OCI-LY1 (cell line): ENCODE measurements around the gene MED27.

Experiments used
- H2AFZ ChIP-seq: fragments of 200-600 bp; sonication (generic), shearing (Covaris generic); 2 replicates; pipeline ENCODE4 v1.6.0; 2014; ENCODE audit warnings: antibody characterized with exemption, mild to moderate bottlenecking, low read length
- H3F3A ChIP-seq: fragments of 200-600 bp; sonication (generic), shearing (Covaris generic); 2 replicates; pipeline ENCODE4 v1.6.0; 2014; ENCODE audit warnings: mild to moderate bottlenecking, antibody characterized with exemption, low read length, moderate library complexity; ENCODE audit not compliant: insufficient read depth
- H3K27ac ChIP-seq: fragments of 200-600 bp; sonication (generic); 2 replicates; pipeline ENCODE4 v1.5.1; 2014; ENCODE audit warnings: low read length, mixed run types, mild to moderate bottlenecking, low read depth; ENCODE audit not compliant: poor library complexity, severe bottlenecking
- H3K27me3 ChIP-seq: fragments of 200-600 bp; sonication (generic); 2 replicates; pipeline ENCODE4 v1.6.0; 2014; ENCODE audit warnings: antibody characterized with exemption, mild to moderate bottlenecking, low read length, moderate library complexity; ENCODE audit not compliant: insufficient read depth
- H3K36me3 ChIP-seq: fragments of 200-600 bp; sonication (generic); 2 replicates; pipeline ENCODE4 v1.6.1; 2014; ENCODE audit warnings: mild to moderate bottlenecking, antibody characterized with exemption, low read length, moderate library complexity, mixed read lengths; ENCODE audit not compliant: insufficient read depth
- H3K4me1 ChIP-seq: fragments of 200-600 bp; sonication (generic); 2 replicates; pipeline ENCODE4 v1.5.1; 2014; ENCODE audit warnings: mild to moderate bottlenecking, low read length, moderate library complexity; ENCODE audit not compliant: insufficient read depth, severe bottlenecking
- H3K4me2 ChIP-seq: fragments of 200-600 bp; sonication (generic), shearing (Covaris generic); 2 replicates; pipeline ENCODE4 v1.6.1; 2014; ENCODE audit warnings: low read length
- H3K4me3 ChIP-seq: fragments of 200-600 bp; sonication (generic); 2 replicates; pipeline ENCODE4 v1.5.1; 2014; ENCODE audit warnings: low read length, low read depth, mild to moderate bottlenecking, mixed read lengths; ENCODE audit not compliant: poor library complexity, severe bottlenecking
- H3K79me2 ChIP-seq: fragments of 200-600 bp; shearing (Covaris generic); 2 replicates; pipeline ENCODE4 v1.6.1; 2016; ENCODE audit warnings: mixed run types, low read length, mixed read lengths; ENCODE audit not compliant: insufficient read depth
- H3K9ac ChIP-seq: fragments of 200-600 bp; sonication (generic), shearing (Covaris generic); 2 replicates; pipeline ENCODE4 v1.6.1; 2014; ENCODE audit warnings: mild to moderate bottlenecking, low read length, mixed read lengths
- H3K9me2 ChIP-seq: fragments of 200-600 bp; sonication (generic), shearing (Covaris generic); 2 replicates; pipeline ENCODE4 v1.6.1; 2014; ENCODE audit warnings: low read depth, mild to moderate bottlenecking, low read length, mixed read lengths
- H3K9me3 ChIP-seq: fragments of 200-600 bp; shearing (Covaris generic); 2 replicates; pipeline ENCODE4 v1.6.1; 2014; ENCODE audit warnings: low read length, mixed read lengths
- H4K20me1 ChIP-seq: fragments of 200-600 bp; sonication (generic), shearing (Covaris generic); 2 replicates; pipeline ENCODE4 v1.6.0; 2016; ENCODE audit warnings: mild to moderate bottlenecking, low read length; ENCODE audit not compliant: insufficient read depth
- CTCF ChIP-seq: fragments of 200-600 bp; sonication (generic), shearing (Covaris generic); IDR thresholded peaks from 2 replicates; pipeline ENCODE4 v1.5.1; 2017; ENCODE audit warnings: mild to moderate bottlenecking, antibody characterized with exemption, low read length, moderate library complexity, mixed read lengths
- EZH2 ChIP-seq: fragments of 200-600 bp; sonication (generic), shearing (Covaris generic); IDR thresholded peaks from 2 replicates; pipeline ENCODE4 v1.8.0; 2017; ENCODE audit warnings: borderline replicate concordance, mixed run types, mild to moderate bottlenecking, antibody characterized with exemption, low read length, moderate library complexity, mixed read lengths

Gene MED27

GRCh38 chr9:131942146-131942720 is 137.4 kb downstream of the MED27 start:
- no peak overlapping the region for H2AFZ ChIP-seq
- no peaks in the 10 kb centered on the region for H3K4me1 ChIP-seq
- TF ChIP-seq CTCF (no peak), EZH2 (no peak)
- H3K36me3 ChIP-seq = no peaks in the 10 kb centered on the region
- no peak overlapping the region for H3K4me2 ChIP-seq
- H3K9me2 ChIP-seq = no peaks in the 10 kb centered on the region
- H3K4me3 ChIP-seq = no peak overlapping the region
- H3K27me3 ChIP-seq = no peaks in the 10 kb centered on the region
- no peaks in the 10 kb centered on the region for H3K79me2 ChIP-seq
- H3K9me3 ChIP-seq = no peaks in the 10 kb centered on the region
- H3F3A ChIP-seq = no peaks in the 10 kb centered on the region
- no peak overlapping the region for H3K9ac ChIP-seq
- no peak overlapping the region for H3K27ac ChIP-seq
- no peaks in the 10 kb centered on the region for H4K20me1 ChIP-seq

GRCh38 chr9:131937451-131937850 is 142.2 kb downstream of the MED27 start:
- no peak overlapping the region for H2AFZ ChIP-seq
- no peaks in the 10 kb centered on the region for H3K36me3 ChIP-seq
- H3K27me3 ChIP-seq = no peaks in the 10 kb centered on the region
- H3K4me2 ChIP-seq = no peak overlapping the region
- H3K4me1 ChIP-seq = no peaks in the 10 kb centered on the region
- no peaks in the 10 kb centered on the region for H3F3A ChIP-seq
- no peaks in the 10 kb centered on the region for H3K79me2 ChIP-seq
- H3K9me2 ChIP-seq = no peaks in the 10 kb centered on the region
- TF ChIP-seq EZH2 (no peak), CTCF (no peak)
- no peaks in the 10 kb centered on the region for H4K20me1 ChIP-seq
- H3K9me3 ChIP-seq = no peaks in the 10 kb centered on the region
- H3K4me3 ChIP-seq = no peak overlapping the region
- H3K27ac ChIP-seq = no peak overlapping the region
- no peak overlapping the region for H3K9ac ChIP-seq

GRCh38 chr9:131936929-131937328 is 142.7 kb downstream of the MED27 start:
- Histone ChIP-seq H3K79me2 (no peaks in the 10 kb centered on the region), H3K4me3 (no peak overlapping the region), H4K20me1 (no peaks in the 10 kb centered on the region), H3K27ac (no peak overlapping the region), H3K4me2 (no peak overlapping the region), H2AFZ (no peak overlapping the region), H3F3A (no peaks in the 10 kb centered on the region), H3K36me3 (no peaks in the 10 kb centered on the region), H3K9ac (no peak overlapping the region), H3K4me1 (no peaks in the 10 kb centered on the region), H3K27me3 (no peaks in the 10 kb centered on the region), H3K9me3 (no peaks in the 10 kb centered on the region), H3K9me2 (no peaks in the 10 kb centered on the region)
- TF ChIP-seq EZH2 (no peak), CTCF (no peak)
